T-helper 1 cell treated with Interleukin-12 subunit alpha and Interleukin-12 subunit beta and Interleukin-4 antibody, amounts not matched to agents 30 μg/mL and 1 μg/mL, for 36 hours (primary cell): ENCODE measurements around the gene FXYD2.

Source experiments
- H3K27ac Mint-ChIP-seq: one replicate; pipeline ENCODE4 v1.8.0; 2021; ENCODE audit warnings: mild to moderate bottlenecking, mixed read lengths
- H3K27me3 Mint-ChIP-seq: one replicate; pipeline ENCODE4 v1.8.0; 2021; ENCODE audit warnings: low read depth, mixed read lengths
- H3K36me3 Mint-ChIP-seq: one replicate; pipeline ENCODE4 v1.8.0; 2021; ENCODE audit warnings: low read depth, mixed read lengths
- H3K4me1 Mint-ChIP-seq: one replicate; pipeline ENCODE4 v1.8.0; 2021; ENCODE audit warnings: low read depth, mixed read lengths
- H3K4me3 Mint-ChIP-seq: one replicate; pipeline ENCODE4 v1.8.0; 2021; ENCODE audit warnings: mild to moderate bottlenecking, moderate library complexity, mixed read lengths
- H3K9me3 Mint-ChIP-seq: one replicate; pipeline ENCODE4 v1.8.0; 2021; ENCODE audit warnings: mixed read lengths

FXYD2 gene

DNA sequence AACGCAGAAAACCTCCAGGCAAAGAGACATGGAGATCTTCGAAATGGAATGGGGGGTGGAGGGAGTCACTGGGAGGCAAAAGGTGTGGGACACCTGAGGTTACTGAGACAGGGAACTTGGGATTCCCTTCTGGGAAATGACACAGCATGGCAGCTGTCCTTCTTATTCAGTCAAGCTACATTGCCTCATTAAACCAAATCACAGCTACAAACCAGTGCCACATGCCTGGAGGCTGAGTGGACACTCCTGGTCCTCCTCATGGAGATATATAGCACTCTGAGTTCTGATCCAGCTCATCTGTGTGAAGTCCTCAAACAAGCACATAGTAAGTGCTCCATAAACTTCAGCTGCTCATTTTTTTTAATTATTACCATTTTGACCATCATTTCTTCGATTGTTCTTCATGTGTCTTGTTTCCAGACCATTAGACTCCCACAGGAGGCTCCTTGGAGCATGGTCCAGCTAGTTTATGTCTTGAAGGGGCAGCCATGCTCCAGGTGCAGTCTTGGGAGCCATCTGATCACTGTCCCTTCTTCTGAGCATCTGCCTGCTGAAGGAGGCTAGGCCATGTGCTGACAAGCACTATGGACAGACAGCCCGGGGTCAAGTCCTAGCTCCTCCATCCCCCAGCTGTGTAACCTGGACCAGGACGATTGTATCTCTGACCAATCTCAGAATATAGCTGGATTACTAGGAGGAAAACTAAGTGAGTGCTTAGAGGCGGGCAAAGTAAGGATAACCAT is 9.7 kb upstream of the FXYD2 start:
- Mint-ChIP-seq H3K27ac (no peak overlapping the region), H3K36me3 (no peaks in the 10 kb centered on the region), H3K9me3 (no peaks in the 10 kb centered on the region), H3K27me3 (peaks cover 29% of the 10 kb centered on the region), H3K4me1 (peaks cover 32% of the 10 kb centered on the region), H3K4me3 (no peak overlapping the region)

DNA sequence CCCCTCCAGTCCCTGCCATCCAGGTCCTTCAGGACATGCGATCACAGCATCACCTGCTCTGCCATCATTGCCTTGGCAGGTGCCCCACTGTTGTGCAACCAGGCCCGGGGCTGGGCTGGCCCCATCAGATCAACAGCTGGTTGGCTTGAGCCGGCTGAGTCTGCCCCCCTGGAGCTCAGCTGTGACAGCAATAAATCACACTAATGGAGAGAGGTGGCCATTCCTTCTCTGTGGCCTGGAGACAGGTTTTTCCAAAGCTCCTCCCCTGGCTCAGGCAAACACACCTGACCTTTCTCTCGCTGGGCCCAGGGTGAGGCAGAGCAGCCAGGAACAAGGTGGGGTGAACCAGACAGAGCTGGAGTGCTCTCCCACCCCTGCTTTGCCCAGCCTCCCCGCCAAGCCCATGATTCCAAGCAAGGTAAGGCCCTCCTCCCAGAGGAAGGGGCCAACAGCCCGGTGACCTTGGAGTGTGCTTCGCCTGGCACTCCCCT is 8.9 kb upstream of the FXYD2 start:
- peaks cover 21% of the 10 kb centered on the region for H3K27me3 Mint-ChIP-seq
- H3K36me3 Mint-ChIP-seq, result no peaks in the 10 kb centered on the region
- no peaks in the 10 kb centered on the region for H3K9me3 Mint-ChIP-seq
- peaks cover 39% of the 10 kb centered on the region for H3K4me1 Mint-ChIP-seq
- no peak overlapping the region for H3K27ac Mint-ChIP-seq
- no peak overlapping the region for H3K4me3 Mint-ChIP-seq

DNA sequence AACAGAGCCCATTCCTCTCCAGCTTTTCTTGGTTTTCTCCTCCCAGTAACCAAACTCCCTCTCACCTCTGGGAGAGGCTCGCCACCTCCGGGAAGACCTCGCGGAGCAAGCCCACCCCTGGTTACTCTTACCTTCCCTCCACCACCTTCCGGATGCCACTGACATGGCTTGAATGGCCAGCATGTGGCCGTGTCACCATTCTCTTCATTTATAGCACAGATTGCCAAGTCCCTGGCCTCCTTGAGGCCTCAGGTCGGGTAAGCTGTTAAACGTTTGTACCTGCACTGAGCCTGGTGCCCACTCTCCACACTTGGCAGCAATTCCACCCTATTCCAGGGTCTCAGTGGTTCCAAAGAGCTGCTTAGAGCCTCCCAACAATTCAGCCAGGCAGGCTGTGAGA is 8.0 kb upstream of the FXYD2 start:
- H3K36me3 Mint-ChIP-seq, result no peaks in the 10 kb centered on the region
- H3K4me3 Mint-ChIP-seq, result no peak overlapping the region
- H3K4me1 Mint-ChIP-seq, result peaks cover 41% of the 10 kb centered on the region
- H3K27me3 Mint-ChIP-seq, result peaks cover 12% of the 10 kb centered on the region
- no peaks in the 10 kb centered on the region for H3K9me3 Mint-ChIP-seq
- H3K27ac Mint-ChIP-seq, result peak overlapping the region; percentile 21

DNA sequence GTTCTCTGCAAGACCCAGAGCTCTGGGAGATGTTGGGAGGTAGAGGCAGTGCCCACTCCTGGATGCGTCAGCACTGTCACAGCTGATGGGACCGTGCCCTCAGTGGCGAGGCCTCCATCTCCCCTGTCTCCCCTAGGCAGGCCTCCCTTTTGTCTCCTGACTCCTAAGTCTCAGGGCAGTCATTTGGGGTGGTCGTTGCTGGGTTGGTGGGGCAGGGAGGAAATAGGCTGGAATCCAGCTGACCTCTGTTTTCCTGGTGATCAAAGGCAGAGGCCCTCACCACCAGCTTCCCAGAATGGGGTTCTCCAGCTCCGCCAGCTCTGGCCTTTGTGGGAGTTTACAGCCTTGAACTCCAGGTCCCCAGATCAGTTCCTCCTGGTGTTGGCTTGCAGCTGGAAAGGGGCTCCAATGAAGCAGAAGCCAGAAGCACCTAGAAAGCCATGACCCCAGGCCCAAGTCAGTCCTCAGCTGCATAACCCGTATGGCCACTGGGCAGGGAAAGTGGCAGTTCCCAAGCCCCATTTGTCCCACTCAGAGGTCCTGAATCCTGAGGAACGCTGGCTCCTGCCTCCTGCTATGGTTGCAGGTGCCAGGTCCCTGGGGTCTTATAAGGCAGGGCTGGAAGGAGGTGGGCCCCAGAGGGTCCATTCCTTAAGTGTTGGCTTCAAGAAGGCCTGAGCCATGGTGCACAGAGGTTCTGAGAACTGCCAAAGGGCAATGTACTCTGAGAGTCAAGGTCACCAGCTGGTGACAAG is 7.3 kb upstream of the FXYD2 start:
- Mint-ChIP-seq H3K27ac (peak overlapping the region; percentile 3), H3K4me1 (peaks cover 43% of the 10 kb centered on the region), H3K9me3 (no peaks in the 10 kb centered on the region), H3K4me3 (no peak overlapping the region), H3K27me3 (peaks cover 7% of the 10 kb centered on the region), H3K36me3 (no peaks in the 10 kb centered on the region)

DNA sequence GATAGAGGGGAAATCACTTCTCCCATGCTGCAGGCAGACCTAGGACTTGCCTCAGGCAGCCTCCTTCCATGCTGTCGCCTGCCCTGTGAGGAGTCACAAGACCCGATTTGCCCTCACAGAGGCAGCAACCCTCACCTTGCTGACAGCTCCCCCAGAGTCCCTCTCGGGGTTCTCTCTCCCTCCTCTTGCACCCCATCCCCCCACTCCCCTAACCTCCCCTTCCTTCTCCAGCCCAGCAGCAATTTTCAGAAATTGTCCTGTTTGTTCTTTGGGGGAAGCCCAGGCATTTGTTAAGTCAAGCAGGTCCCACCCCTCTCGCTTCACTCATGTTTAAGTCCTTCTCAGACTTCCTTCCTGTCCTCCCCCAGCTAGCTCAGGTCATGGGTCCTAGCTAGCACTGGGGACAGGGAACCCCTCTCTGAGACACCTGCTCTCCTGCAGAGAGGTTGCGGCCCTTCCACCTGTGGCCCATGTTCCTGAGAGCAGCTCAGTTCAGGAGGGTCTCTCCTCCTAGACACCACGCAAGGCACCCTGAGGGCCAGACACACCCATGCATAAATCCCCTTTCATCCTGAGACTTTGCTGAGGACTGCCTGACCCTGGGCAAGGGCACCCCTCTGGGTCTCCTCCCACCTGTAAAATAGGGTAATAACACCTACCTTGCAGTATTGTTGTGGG is 6.3 kb upstream of the FXYD2 start:
- H3K4me1 Mint-ChIP-seq, result peaks cover 48% of the 10 kb centered on the region
- no peaks in the 10 kb centered on the region for H3K36me3 Mint-ChIP-seq
- H3K27me3 Mint-ChIP-seq, result no peaks in the 10 kb centered on the region
- peak overlapping the region; percentile 48 for H3K4me3 Mint-ChIP-seq
- peak overlapping the region; percentile 90 for H3K27ac Mint-ChIP-seq
- H3K9me3 Mint-ChIP-seq, result no peaks in the 10 kb centered on the region

DNA sequence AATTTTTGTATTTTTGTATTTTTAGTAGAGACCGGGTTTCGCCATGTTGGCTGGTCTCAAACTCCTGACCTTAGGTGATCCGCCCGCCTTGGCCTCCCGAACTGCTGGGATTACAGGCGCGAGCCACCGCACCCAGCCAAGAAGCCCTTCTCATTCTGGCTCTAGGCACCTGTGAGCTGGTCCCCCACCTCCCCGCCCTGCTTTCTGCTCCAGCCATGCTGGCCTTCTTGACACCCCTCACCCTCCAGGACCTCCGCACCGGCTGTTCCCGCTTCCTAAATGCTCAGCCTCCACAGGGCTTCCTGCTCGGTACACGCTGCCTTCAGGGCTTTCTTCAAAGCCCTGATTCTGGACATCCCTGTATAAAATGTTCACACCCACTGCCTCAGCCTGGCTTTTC is 5.5 kb upstream of the FXYD2 start:
- peak overlapping the region; percentile 90 for H3K27ac Mint-ChIP-seq
- H3K9me3 Mint-ChIP-seq, result no peaks in the 10 kb centered on the region
- H3K36me3 Mint-ChIP-seq, result no peaks in the 10 kb centered on the region
- peaks cover 54% of the 10 kb centered on the region for H3K4me1 Mint-ChIP-seq
- H3K4me3 Mint-ChIP-seq, result peak overlapping the region; percentile 48
- no peaks in the 10 kb centered on the region for H3K27me3 Mint-ChIP-seq

DNA sequence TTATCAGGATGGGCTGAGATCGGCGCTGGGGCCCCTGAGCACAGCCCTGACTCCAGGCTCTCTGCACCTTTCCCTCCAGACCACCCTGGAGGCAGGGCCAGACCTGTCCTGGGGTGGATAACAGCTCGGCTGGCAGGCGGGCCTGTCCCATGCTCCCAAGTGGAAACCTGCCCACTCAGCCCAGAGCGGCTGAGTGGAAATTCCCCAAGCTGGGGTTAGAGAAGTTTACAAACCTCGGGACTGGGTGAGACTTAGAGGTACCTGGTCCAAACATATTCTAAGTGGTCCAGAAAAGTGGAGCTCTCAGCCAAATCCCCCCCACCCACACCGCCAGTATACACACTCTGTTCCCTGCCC is 4.8 kb upstream of the FXYD2 start:
- Mint-ChIP-seq H3K27ac (peak overlapping the region; percentile 90), H3K4me1 (peaks cover 61% of the 10 kb centered on the region), H3K36me3 (no peaks in the 10 kb centered on the region), H3K27me3 (no peaks in the 10 kb centered on the region), H3K9me3 (no peaks in the 10 kb centered on the region), H3K4me3 (peak overlapping the region; percentile 7)

DNA sequence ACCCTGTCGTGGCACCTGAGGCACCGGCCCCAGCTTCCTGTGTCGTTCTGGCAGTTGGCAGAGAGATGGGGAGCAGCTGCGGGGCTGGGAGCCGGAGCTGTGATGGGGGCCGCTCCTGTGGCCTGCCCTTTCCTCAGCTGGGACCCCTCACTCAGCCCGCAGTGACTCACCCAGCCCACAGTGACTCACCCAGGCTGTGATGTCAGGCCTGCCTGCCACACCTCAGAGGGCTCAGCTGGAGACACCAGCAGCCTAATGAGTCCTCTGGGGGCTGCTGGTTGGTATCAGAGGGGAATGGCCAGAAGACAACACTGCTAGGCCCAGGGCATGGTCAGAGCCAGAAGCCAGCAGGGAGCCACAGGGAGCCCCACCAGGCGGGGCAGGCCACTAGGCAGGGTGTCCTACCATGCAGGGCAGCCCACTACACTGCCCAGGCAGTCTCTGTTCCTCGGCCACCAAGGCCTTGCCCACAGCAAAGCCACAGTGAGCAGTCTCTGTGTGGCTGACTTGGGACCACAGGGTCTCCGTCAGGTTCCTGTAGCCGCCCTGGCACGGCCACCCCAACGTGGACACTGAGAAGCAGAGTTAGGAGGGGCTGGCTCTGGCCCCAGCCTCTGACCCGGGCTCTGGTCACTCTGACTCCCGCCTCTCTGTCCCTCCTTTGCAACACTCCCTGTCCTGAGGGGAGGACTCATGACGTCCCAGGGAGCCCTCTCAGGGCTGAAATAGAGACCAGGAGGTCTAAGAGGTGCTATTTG is 4.2 kb upstream of the FXYD2 start:
- Mint-ChIP-seq H3K4me1 (peaks cover 66% of the 10 kb centered on the region), H3K36me3 (no peaks in the 10 kb centered on the region), H3K4me3 (peak overlapping the region; percentile 52), H3K27me3 (no peaks in the 10 kb centered on the region), H3K9me3 (no peaks in the 10 kb centered on the region), H3K27ac (peak overlapping the region; percentile 90)

DNA sequence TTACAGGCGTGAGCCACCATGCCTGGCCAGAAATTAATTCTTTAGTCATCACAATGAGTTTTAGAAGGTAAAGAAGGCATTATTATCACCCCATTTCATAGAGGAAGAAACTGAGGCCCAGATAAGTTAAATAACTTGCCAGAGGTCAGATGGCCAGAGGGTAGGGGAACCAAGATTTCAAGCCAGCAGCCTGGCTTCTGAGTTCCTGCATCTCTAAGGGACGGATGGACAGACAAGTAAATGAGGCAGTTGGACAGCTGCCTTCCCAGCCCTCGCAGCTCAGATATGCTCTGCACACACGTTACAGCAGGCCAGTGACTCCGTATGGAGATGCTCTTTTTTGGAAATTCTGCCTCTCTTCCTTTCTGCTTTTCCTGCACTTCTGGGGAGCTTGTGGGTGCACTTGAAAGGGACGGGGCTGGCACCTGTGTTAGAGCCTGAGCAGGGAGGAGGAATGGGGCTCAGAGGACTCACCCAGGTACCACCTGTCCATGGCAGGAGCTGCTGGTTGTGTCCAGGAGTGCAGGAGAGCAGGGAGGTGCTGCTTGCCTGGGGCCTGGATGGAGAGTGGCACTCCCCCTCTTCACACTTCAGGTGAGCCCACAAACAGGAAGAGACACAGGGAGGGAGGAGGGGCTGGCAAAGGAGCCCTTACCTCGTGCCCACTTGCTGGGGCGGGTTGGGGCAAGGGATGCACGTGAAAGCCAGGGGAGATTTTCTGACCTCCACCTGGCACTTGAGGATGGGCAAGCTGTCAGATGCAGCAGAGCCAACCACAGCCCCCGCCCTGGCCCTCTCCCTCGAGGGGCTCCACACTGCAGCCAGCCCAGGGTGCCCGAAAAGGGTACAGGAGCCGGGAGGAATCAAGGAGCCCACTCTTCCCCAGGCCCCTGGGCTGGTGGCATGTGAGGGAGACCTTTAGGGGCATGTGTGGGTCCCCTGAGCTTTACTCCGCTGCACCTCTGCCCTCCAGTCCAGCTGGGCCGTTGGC is 3.3 kb upstream of the FXYD2 start:
- peak overlapping the region; percentile 90 for H3K27ac Mint-ChIP-seq

DNA sequence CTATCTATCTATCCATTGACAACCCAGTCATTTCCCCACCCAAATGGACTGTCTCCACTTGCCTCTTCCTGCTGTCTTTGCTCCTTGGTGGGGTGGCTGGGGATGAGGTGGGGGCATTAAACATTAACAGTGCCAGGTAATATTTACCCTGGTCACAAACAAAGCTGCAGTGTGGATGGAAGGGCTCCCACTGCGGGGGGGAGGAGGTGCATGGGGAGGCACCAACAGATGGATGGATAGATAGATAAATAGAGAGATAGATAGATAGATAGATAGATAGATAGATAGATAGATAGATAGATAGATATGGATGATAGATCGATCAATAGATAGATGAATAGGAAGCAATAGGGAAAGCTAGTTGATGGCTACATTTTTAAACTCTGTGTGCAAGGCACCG is 2.3 kb upstream of the FXYD2 start:
- H3K36me3 Mint-ChIP-seq, result no peaks in the 10 kb centered on the region
- H3K9me3 Mint-ChIP-seq, result no peaks in the 10 kb centered on the region
- H3K4me3 Mint-ChIP-seq, result no peak overlapping the region
- H3K27ac Mint-ChIP-seq, result peak overlapping the region; percentile 75
- peaks cover 71% of the 10 kb centered on the region for H3K4me1 Mint-ChIP-seq
- H3K27me3 Mint-ChIP-seq, result no peaks in the 10 kb centered on the region

More for the DNA sequence above, 3.3 kb upstream of the FXYD2 start:
- H3K4me1 Mint-ChIP-seq, result peaks cover 74% of the 10 kb centered on the region
- no peaks in the 10 kb centered on the region for H3K36me3 Mint-ChIP-seq
- H3K27me3 Mint-ChIP-seq, result no peaks in the 10 kb centered on the region
- peak overlapping the region; percentile 55 for H3K4me3 Mint-ChIP-seq
- H3K9me3 Mint-ChIP-seq, result no peaks in the 10 kb centered on the region

DNA sequence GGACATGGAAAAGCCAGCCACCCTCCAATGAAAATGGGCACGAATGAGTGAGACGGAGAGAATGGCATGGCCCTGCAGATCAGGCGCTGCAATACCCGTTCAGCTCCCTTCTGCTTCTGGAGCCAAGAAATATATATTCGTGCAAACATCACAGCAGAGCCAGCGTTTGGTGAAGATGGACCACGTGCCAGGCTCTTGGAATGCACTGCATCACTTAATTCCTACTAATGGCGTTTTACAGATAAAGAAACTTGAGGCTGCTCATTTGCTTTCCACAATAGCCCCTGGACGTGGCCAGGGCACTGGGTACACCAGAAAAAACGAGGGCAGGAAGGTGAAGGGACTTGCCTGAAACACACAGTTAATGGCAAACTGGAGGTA is 1.6 kb upstream of the FXYD2 start:
- no peaks in the 10 kb centered on the region for H3K9me3 Mint-ChIP-seq
- H3K36me3 Mint-ChIP-seq, result no peaks in the 10 kb centered on the region
- peak overlapping the region; percentile 34 for H3K27ac Mint-ChIP-seq
- H3K4me1 Mint-ChIP-seq, result peaks cover 67% of the 10 kb centered on the region
- no peaks in the 10 kb centered on the region for H3K27me3 Mint-ChIP-seq
- no peak overlapping the region for H3K4me3 Mint-ChIP-seq

DNA sequence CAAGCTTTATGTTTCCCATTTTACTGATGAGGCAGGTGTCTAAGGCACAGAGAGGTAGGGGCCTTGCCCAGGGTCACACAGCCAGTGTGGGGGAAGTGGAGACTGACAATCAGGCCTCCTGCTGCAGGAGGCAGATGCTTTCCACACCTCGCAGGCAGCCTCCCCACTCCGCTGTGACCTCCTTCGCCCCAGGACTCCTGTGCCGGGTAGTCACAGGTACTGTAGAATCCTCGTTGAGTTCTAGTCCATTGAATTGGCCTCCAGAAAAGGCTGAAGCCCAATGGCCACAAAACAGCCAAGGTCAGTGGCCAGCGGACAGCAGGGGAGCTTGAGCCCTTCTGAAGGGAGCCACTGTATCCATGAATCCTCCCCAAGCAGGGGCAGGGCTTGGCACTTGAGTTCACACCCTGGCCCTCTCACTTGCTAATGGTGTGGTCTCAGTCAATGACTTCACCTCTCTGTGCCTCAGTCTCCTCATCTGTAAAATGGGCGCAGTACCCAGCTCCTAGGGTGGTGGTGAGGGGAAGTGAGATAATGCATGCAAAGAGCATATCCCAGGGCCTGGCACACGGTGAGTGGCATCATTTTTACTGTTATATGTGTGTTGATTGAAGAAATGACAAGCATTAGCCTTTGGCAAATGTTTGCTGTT is 1.1 kb upstream of the FXYD2 start:
- Mint-ChIP-seq H3K9me3 (no peaks in the 10 kb centered on the region), H3K4me1 (peaks cover 62% of the 10 kb centered on the region), H3K4me3 (no peak overlapping the region), H3K27ac (peak overlapping the region; percentile 14), H3K36me3 (no peaks in the 10 kb centered on the region), H3K27me3 (no peaks in the 10 kb centered on the region)

DNA sequence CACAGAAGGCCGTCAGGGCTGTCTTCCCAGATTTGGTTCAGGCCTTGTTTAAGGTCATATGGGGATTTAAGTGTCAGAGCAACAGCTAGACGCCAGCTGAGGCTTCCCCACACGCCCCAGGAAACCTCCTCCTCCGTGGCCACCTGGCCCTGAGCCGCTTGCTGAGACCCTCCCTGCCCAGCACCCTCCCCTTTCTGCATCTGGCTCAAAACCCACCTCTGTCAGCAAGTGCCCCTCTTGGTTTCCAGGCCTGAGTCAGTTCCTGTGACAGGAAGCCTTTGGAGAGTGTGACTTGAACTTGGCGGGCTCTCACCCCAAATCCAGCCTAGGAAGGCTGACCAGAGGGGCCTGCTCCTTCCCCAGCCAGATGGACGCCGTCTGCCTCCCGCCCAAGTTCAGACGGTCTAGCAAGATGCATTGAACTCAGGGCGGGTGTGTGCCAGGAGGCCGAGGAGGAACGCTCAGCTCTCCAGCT is 561 bp downstream of the FXYD2 start:
- no peak overlapping the region for H3K4me3 Mint-ChIP-seq
- no peaks in the 10 kb centered on the region for H3K9me3 Mint-ChIP-seq
- H3K36me3 Mint-ChIP-seq, result no peaks in the 10 kb centered on the region
- H3K4me1 Mint-ChIP-seq, result peaks cover 54% of the 10 kb centered on the region
- no peaks in the 10 kb centered on the region for H3K27me3 Mint-ChIP-seq
- peak overlapping the region; percentile 79 for H3K27ac Mint-ChIP-seq
